Measurements from ENCODE around the gene PPP1R14C.

Gene PPP1R14C

GRCh38 chr6:150144294-150144868 is 1.5 kb downstream of the PPP1R14C start:
- peaks cover 0 to 55% (median 38%) of the 10 kb centered on the region in 5 experiments for H3K27me3 ChIP-seq (replicated peaks in 2 of 5; ENCODE audit: control insufficient read depth in 4 of 5, insufficient read depth in 5 of 5, low read length in 4 of 5)
- ChIA-PET CTCF (interaction anchor here (0.7 to 1.7 kb wide), 3 partner anchors 10 to 183 kb away, joined by 3 to 5 read pairs (median 4); no protein-coding TSS in a partner anchor), POLR2A (interaction anchor here (0.6 kb wide), 1 partner anchor 8 kb away, joined by 3 read pairs; no protein-coding TSS in a partner anchor)
- no peaks in the 10 kb centered on the region for H3K9me3 ChIP-seq (ENCODE audit: control extremely low read depth in 1 of 5, control insufficient read depth in 4 of 5, insufficient read depth in 2 of 5, low read depth in 1 of 5, low read length in 4 of 5)
- no peak for DNase-seq
- no peaks in the 10 kb centered on the region for H3K36me3 ChIP-seq (ENCODE audit: control insufficient read depth in 4 of 4, insufficient read depth in 4 of 4, low read length in 3 of 4)
- H3K27ac ChIP-seq (ENCODE audit: insufficient read depth in 1 of 2, low read depth in 1 of 2, low read length in 2 of 2, poor library complexity in 1 of 2, severe bottlenecking in 2 of 2), result no peak overlapping the region
- peak overlapping the region in 1 of 7 experiments; percentile 74 for H3K4me3 ChIP-seq (ENCODE audit: control insufficient read depth in 1 of 7, extremely low read depth in 1 of 7, insufficient read depth in 4 of 7, low read depth in 2 of 7, low read length in 6 of 7)
- H3K4me1 ChIP-seq (ENCODE audit: control extremely low read depth in 1 of 4, control insufficient read depth in 4 of 4, insufficient read depth in 4 of 4, low read length in 3 of 4), result peaks cover 6 to 59% (median 36%) of the 10 kb centered on the region in 4 experiments
- WGBS (ENCODE audit: insufficient coverage), result 58% methylated on average over 2 of the region's 6 CpGs

- peak overlapping the region in 1 of 7 experiments; percentile 74 for H3K4me3 ChIP-seq (ENCODE audit: control insufficient read depth in 1 of 7, extremely low read depth in 1 of 7, insufficient read depth in 4 of 7, low read depth in 2 of 7, low read length in 6 of 7)
- WGBS (ENCODE audit: insufficient coverage), result 15% methylated on average over 3 of the region's 3 CpGs
- no peaks in the 10 kb centered on the region for H3K9me3 ChIP-seq (ENCODE audit: control extremely low read depth in 1 of 5, control insufficient read depth in 4 of 5, insufficient read depth in 2 of 5, low read depth in 1 of 5, low read length in 4 of 5)
- H3K4me1 ChIP-seq (ENCODE audit: control extremely low read depth in 1 of 4, control insufficient read depth in 4 of 4, insufficient read depth in 4 of 4, low read length in 3 of 4), result peaks cover 6 to 62% (median 36%) of the 10 kb centered on the region in 4 experiments
- H3K27ac ChIP-seq (ENCODE audit: insufficient read depth in 1 of 2, low read depth in 1 of 2, low read length in 2 of 2, poor library complexity in 1 of 2, severe bottlenecking in 2 of 2), result peak overlapping the region in 1 of 2 experiments; percentile 39
- H3K27me3 ChIP-seq (replicated peaks in 2 of 5; ENCODE audit: control insufficient read depth in 4 of 5, insufficient read depth in 5 of 5, low read length in 4 of 5), result peaks cover 0 to 52% (median 36%) of the 10 kb centered on the region in 5 experiments
- ChIA-PET POLR2A (no interaction called here), CTCF (interaction anchor here (0.8 to 1.7 kb wide), 3 partner anchors 9 to 65 kb away, joined by 3 to 5 read pairs (median 4); no protein-coding TSS in a partner anchor)
- no peaks in the 10 kb centered on the region for H3K36me3 ChIP-seq (ENCODE audit: control insufficient read depth in 4 of 4, insufficient read depth in 4 of 4, low read length in 3 of 4)
- no peak for DNase-seq
These were observed 2.6 kb downstream of the PPP1R14C start for GRCh38 chr6:150145427-150145826.

GRCh38 chr6:150145830-150146229 is 3.0 kb downstream of the PPP1R14C start:
- Histone ChIP-seq H3K4me3 (ENCODE audit: control insufficient read depth in 1 of 7, extremely low read depth in 1 of 7, insufficient read depth in 4 of 7, low read depth in 2 of 7, low read length in 6 of 7) (peak overlapping the region in 1 of 7 experiments; percentile 74), H3K4me1 (ENCODE audit: control extremely low read depth in 1 of 4, control insufficient read depth in 4 of 4, insufficient read depth in 4 of 4, low read length in 3 of 4) (peaks cover 8 to 66% (median 36%) of the 10 kb centered on the region in 4 experiments), H3K9me3 (ENCODE audit: control extremely low read depth in 1 of 5, control insufficient read depth in 4 of 5, insufficient read depth in 2 of 5, low read depth in 1 of 5, low read length in 4 of 5) (no peaks in the 10 kb centered on the region), H3K27ac (ENCODE audit: insufficient read depth in 1 of 2, low read depth in 1 of 2, low read length in 2 of 2, poor library complexity in 1 of 2, severe bottlenecking in 2 of 2) (peak overlapping the region in 1 of 2 experiments; percentile 39), H3K27me3 (replicated peaks in 2 of 5; ENCODE audit: control insufficient read depth in 4 of 5, insufficient read depth in 5 of 5, low read length in 4 of 5) (peaks cover 0 to 48% (median 32%) of the 10 kb centered on the region in 5 experiments), H3K36me3 (ENCODE audit: control insufficient read depth in 4 of 4, insufficient read depth in 4 of 4, low read length in 3 of 4) (no peaks in the 10 kb centered on the region)
- ChIA-PET POLR2A (no interaction called here), CTCF (interaction anchor here (0.8 to 1.7 kb wide), 2 partner anchors 40 to 65 kb away, joined by 3 to 5 read pairs; no protein-coding TSS in a partner anchor)
- peak; percentile 49 to 86 (median 81) for DNase-seq

GRCh38 chr6:150146436-150146835 is 3.6 kb downstream of the PPP1R14C start:
- 94% methylated on average over 3 of the region's 3 CpGs for WGBS (ENCODE audit: insufficient coverage)
- DNase-seq, result no peak
- CTCF ChIA-PET, result interaction anchor here (0.8 to 1.7 kb wide), 2 partner anchors 40 to 66 kb away, joined by 3 to 5 read pairs; no protein-coding TSS in a partner anchor

GRCh38 chr6:150149146-150149545 is 6.3 kb downstream of the PPP1R14C start:
- no peak overlapping the region for H3K4me3 ChIP-seq (ENCODE audit: control insufficient read depth in 1 of 7, extremely low read depth in 1 of 7, insufficient read depth in 4 of 7, low read depth in 2 of 7, low read length in 6 of 7)
- peaks cover 13 to 73% (median 30%) of the 10 kb centered on the region in 4 experiments for H3K4me1 ChIP-seq (ENCODE audit: control extremely low read depth in 1 of 4, control insufficient read depth in 4 of 4, insufficient read depth in 4 of 4, low read length in 3 of 4)
- CTCF ChIA-PET, result no interaction called here
- 100% methylated on average over 2 of the region's 6 CpGs for WGBS (ENCODE audit: insufficient coverage)
- POLR2A ChIA-PET, result no interaction called here
- no peak overlapping the region for H3K27ac ChIP-seq (ENCODE audit: insufficient read depth in 1 of 2, low read depth in 1 of 2, low read length in 2 of 2, poor library complexity in 1 of 2, severe bottlenecking in 2 of 2)
- peaks cover 0 to 16% (median 14%) of the 10 kb centered on the region in 5 experiments for H3K27me3 ChIP-seq (replicated peaks in 2 of 5; ENCODE audit: control insufficient read depth in 4 of 5, insufficient read depth in 5 of 5, low read length in 4 of 5)
- H3K36me3 ChIP-seq (ENCODE audit: control insufficient read depth in 4 of 4, insufficient read depth in 4 of 4, low read length in 3 of 4), result no peaks in the 10 kb centered on the region
- peak in 1 of 3 donors; percentile 28 for DNase-seq
- H3K9me3 ChIP-seq (ENCODE audit: control extremely low read depth in 1 of 5, control insufficient read depth in 4 of 5, insufficient read depth in 2 of 5, low read depth in 1 of 5, low read length in 4 of 5), result no peaks in the 10 kb centered on the region

More at GRCh38 chr6:150146436-150146835, 3.6 kb downstream of the PPP1R14C start:
- no peak overlapping the region for H3K27ac ChIP-seq (ENCODE audit: insufficient read depth in 1 of 2, low read depth in 1 of 2, low read length in 2 of 2, poor library complexity in 1 of 2, severe bottlenecking in 2 of 2)
- no peaks in the 10 kb centered on the region for H3K36me3 ChIP-seq (ENCODE audit: control insufficient read depth in 4 of 4, insufficient read depth in 4 of 4, low read length in 3 of 4)
- H3K27me3 ChIP-seq (replicated peaks in 2 of 5; ENCODE audit: control insufficient read depth in 4 of 5, insufficient read depth in 5 of 5, low read length in 4 of 5), result peaks cover 0 to 42% (median 26%) of the 10 kb centered on the region in 5 experiments
- peaks cover 8 to 72% (median 36%) of the 10 kb centered on the region in 4 experiments for H3K4me1 ChIP-seq (ENCODE audit: control extremely low read depth in 1 of 4, control insufficient read depth in 4 of 4, insufficient read depth in 4 of 4, low read length in 3 of 4)
- no peaks in the 10 kb centered on the region for H3K9me3 ChIP-seq (ENCODE audit: control extremely low read depth in 1 of 5, control insufficient read depth in 4 of 5, insufficient read depth in 2 of 5, low read depth in 1 of 5, low read length in 4 of 5)
- POLR2A ChIA-PET, result no interaction called here
- no peak overlapping the region for H3K4me3 ChIP-seq (ENCODE audit: control insufficient read depth in 1 of 7, extremely low read depth in 1 of 7, insufficient read depth in 4 of 7, low read depth in 2 of 7, low read length in 6 of 7)

GRCh38 chr6:150150458-150150820 is 7.6 kb downstream of the PPP1R14C start:
- Histone ChIP-seq H3K27me3 (replicated peaks in 2 of 5; ENCODE audit: control insufficient read depth in 4 of 5, insufficient read depth in 5 of 5, low read length in 4 of 5) (peaks cover 0 to 6% (median 1%) of the 10 kb centered on the region in 5 experiments), H3K4me1 (ENCODE audit: control extremely low read depth in 1 of 4, control insufficient read depth in 4 of 4, insufficient read depth in 4 of 4, low read length in 3 of 4) (peaks cover 11 to 73% (median 31%) of the 10 kb centered on the region in 4 experiments), H3K9me3 (ENCODE audit: control extremely low read depth in 1 of 5, control insufficient read depth in 4 of 5, insufficient read depth in 2 of 5, low read depth in 1 of 5, low read length in 4 of 5) (no peaks in the 10 kb centered on the region), H3K4me3 (ENCODE audit: control insufficient read depth in 1 of 7, extremely low read depth in 1 of 7, insufficient read depth in 4 of 7, low read depth in 2 of 7, low read length in 6 of 7) (no peak overlapping the region), H3K36me3 (ENCODE audit: control insufficient read depth in 4 of 4, insufficient read depth in 4 of 4, low read length in 3 of 4) (no peaks in the 10 kb centered on the region), H3K27ac (ENCODE audit: insufficient read depth in 1 of 2, low read depth in 1 of 2, low read length in 2 of 2, poor library complexity in 1 of 2, severe bottlenecking in 2 of 2) (peak overlapping the region in 1 of 2 experiments; percentile 39)
- WGBS (ENCODE audit: insufficient coverage), result 90% methylated on average over 2 of the region's 2 CpGs
- ChIA-PET CTCF (no interaction called here), POLR2A (no interaction called here)
- no peak for DNase-seq

Measured in common myeloid progenitor, CD34-positive (primary cell).